Tibial nerve (tissue), 4 donors: Measurements from ENCODE around the gene SHOX. TPM values are rescaled to one million over a fixed set of nuclear protein-coding genes. Genes with fewer than 3 reads are reported as not detected.

Experiments
- DNase-seq, 2 donors: peaks; one replicate each; pipeline ENCODE4 v3.0.0-alpha.2; 2019; ENCODE audit warnings: low spot score in 2 of 2
- H3K27ac ChIP-seq, 4 donors: fragments of 200-600 bp; sonication (generic) in 3 of 4; one replicate each; pipeline ENCODE4 v1.5.1; 2017 to 2019; ENCODE audit warnings: mild to moderate bottlenecking in 1 of 4
- H3K27me3 ChIP-seq, 2 donors: fragments of 200-600 bp; sonication (generic) in 1 of 2; one replicate each; pipeline versions ENCODE4 v1.5.1 to v1.6.0; 2017 to 2019
- H3K36me3 ChIP-seq, 3 donors: fragments of 200-600 bp; sonication (generic); one replicate each; pipeline ENCODE4 v1.5.1; 2018 to 2019
- H3K4me1 ChIP-seq, 4 donors: fragments of 200-600 bp; sonication (generic) in 3 of 4; one replicate each; pipeline ENCODE4 v1.5.1; 2017 to 2019
- H3K4me3 ChIP-seq, 4 donors: fragments of 200-600 bp; sonication (generic) in 3 of 4; one replicate each; pipeline ENCODE4 v1.5.1; 2017 to 2019; ENCODE audit warnings: mild to moderate bottlenecking in 1 of 4, moderate library complexity in 1 of 4
- H3K9me3 ChIP-seq, 4 donors: fragments of 200-600 bp; sonication (generic) in 3 of 4; one replicate each; pipeline ENCODE4 v1.5.1; 2017 to 2019
- EP300 ChIP-seq, 2 donors: sonication (generic); formaldehyde crosslinking; IDR thresholded peaks; one replicate each; pipeline ENCODE4 v1.6.1; 2017; ENCODE audit warnings: antibody characterized with exemption in 2 of 2, mild to moderate bottlenecking in 1 of 2
- POLR2A ChIP-seq, 2 donors: fragments of 450-650 bp; IDR thresholded peaks; one replicate each; pipeline ENCODE4 v1.6.1; 2017; ENCODE audit warnings: antibody characterized with exemption in 2 of 2, mild to moderate bottlenecking in 2 of 2, moderate library complexity in 2 of 2
- WGBS, 2 donors: methylation state at CpG; one replicate each; pipeline ENCODE4 v1.1.5; 2018; 5-methylcytosine and 5-hydroxymethylcytosine counted together
- total RNA-seq, 4 donors: library from RNA; depleted of rRNA; stranded (reverse); fragments of >200 nt; gene quantifications; one replicate each; pipeline ENCODE4 v1.1.0, GENCODE V29; 2016
- TF ChIP-seq, protein P1 (sequence below), 5 experiments: fragments of 200-600 bp in 3 of 5; fragments of 450-650 bp in 2 of 5; sonication (generic) in 3 of 5; IDR thresholded peaks; one replicate each; pipeline ENCODE4 v1.5.1; 2016 to 2019; ENCODE audit warnings: antibody characterized with exemption in 5 of 5, mild to moderate bottlenecking in 3 of 5, moderate library complexity in 2 of 5

Gene SHOX
- total RNA-seq, 4 donors from 2014 or later: 0.60 to 1.8 TPM; not detected in 2

DNA sequence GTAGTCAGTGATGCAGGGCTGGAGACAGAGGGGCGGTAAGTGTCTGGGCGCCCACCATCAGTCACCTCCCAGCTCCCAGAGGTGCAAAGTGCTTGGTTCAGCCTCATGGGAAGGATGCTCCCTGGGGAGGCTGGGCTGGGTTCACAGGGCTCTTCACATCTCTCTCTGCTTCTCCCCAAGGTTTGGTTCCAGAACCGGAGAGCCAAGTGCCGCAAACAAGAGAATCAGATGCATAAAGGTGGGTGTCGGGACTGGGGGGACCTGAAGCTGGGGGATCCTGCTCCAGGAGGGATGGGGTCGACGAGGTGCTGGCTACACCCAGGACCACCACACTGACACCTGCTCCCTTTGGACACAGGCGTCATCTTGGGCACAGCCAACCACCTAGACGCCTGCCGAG lies 10.1 kb downstream of the SHOX start:
- TF ChIP-seq, protein P1, sequence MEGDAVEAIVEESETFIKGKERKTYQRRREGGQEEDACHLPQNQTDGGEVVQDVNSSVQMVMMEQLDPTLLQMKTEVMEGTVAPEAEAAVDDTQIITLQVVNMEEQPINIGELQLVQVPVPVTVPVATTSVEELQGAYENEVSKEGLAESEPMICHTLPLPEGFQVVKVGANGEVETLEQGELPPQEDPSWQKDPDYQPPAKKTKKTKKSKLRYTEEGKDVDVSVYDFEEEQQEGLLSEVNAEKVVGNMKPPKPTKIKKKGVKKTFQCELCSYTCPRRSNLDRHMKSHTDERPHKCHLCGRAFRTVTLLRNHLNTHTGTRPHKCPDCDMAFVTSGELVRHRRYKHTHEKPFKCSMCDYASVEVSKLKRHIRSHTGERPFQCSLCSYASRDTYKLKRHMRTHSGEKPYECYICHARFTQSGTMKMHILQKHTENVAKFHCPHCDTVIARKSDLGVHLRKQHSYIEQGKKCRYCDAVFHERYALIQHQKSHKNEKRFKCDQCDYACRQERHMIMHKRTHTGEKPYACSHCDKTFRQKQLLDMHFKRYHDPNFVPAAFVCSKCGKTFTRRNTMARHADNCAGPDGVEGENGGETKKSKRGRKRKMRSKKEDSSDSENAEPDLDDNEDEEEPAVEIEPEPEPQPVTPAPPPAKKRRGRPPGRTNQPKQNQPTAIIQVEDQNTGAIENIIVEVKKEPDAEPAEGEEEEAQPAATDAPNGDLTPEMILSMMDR (IDR thresholded peaks at IDR 0.05): no peak
- TF ChIP-seq EP300 (IDR thresholded peaks at IDR 0.05) (no peak), POLR2A (IDR thresholded peaks at IDR 0.05) (no peak)
- no peak for DNase-seq
- H3K9me3 ChIP-seq: no peaks in the 10 kb centered on the region
- no peak overlapping the region for H3K27ac ChIP-seq
- WGBS, 2 donors: 18 to 28% methylated on average over 10 of the region's 10 CpGs
- H3K36me3 ChIP-seq: no peaks in the 10 kb centered on the region
- peaks cover 0 to 30% (median 0%) of the 10 kb centered on the region in 4 donors for H3K4me1 ChIP-seq
- no peak overlapping the region for H3K4me3 ChIP-seq
- H3K27me3 ChIP-seq: peaks cover 0 to 89% of the 10 kb centered on the region in 2 donors

DNA sequence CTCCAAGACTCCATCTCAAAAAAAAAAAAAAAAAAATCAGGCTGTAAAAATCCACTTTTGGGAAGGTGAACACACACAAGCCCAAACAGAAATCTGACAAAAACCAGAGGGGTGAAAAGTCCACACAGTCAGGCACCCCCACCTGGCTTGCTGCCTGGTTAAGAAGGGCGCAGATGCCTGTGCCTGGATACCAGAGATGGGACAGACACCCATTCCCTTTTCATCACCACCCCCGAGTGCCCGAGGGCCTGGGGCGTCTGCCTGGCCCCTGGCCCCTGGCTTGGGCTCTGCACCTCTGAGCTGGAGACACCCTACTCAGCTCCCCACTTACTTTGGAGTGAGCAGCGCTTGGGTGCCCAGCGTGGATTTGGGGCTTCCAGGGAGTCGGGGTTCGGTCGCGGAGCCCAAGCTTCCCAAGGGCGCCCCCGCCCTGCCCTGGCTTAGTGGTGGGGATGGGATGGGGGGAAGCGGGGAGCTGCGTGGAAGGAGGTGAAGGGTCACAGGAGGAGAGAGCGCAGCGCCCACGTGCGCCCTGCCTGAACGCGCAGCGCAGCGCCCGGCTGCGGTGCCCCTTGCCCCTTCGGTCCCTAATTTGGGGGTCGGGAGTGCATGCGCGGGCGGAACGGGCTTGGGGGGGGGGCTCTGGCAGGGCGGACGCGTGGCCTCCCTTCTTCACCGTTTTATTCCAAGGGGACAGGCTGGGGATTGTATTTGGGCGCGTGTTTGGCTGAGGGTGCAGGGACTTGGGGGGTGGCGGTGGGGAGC lies 11.3 kb downstream of the SHOX start:
- no peak overlapping the region for H3K27ac ChIP-seq
- no peaks in the 10 kb centered on the region for H3K9me3 ChIP-seq
- DNase-seq: no peak
- 22 to 27% methylated on average over 25 to 35 of the region's 37 CpGs for WGBS, 2 donors
- H3K4me3 ChIP-seq: no peak overlapping the region
- H3K36me3 ChIP-seq: no peaks in the 10 kb centered on the region
- H3K27me3 ChIP-seq: peaks cover 0 to 94% of the 10 kb centered on the region in 2 donors
- no peak for TF ChIP-seq EP300 (IDR thresholded peaks at IDR 0.05)
- peaks cover 0 to 27% (median 0%) of the 10 kb centered on the region in 4 donors for H3K4me1 ChIP-seq

DNA sequence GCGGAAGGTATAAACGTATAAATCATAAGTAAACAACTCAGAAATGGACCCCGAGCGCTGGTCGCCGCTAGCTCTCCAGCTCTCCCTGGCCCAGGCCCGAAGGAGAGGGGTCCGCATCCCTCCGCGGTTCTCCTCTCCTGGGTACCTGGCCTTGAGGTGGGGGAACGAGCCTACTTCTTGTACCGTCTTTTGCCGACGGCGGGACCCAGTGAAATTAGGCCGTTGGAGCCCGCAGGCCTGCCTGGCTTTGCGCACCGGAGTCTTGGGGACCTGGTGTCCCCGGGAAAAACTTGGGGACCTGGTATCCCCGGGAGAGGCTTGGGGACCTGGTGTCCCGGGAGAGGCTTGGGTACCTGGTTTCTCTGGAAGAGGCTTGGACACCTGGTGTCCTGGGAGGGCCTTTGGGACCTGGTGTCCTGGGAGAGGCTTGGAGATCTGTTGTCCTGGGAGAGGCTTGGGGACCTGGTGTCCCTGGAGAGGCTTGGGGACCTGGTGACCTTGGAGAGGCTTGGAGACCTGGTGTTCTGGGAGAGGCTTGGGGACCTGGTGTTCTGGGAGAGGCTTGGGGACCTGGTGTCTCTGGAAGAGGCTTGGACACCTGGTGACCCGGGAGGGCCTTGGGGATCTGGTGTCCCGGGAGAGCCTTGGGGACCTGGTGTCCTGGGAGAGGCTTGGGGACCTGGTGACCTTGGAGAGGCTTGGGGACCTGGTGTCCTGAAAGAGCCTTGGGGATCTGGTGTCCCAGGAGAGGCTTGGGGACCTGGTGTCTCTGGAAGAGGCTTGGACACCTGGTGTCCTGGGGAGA lies 12.0 kb downstream of the SHOX start:
- H3K4me3 ChIP-seq: no peak overlapping the region
- no peaks in the 10 kb centered on the region for H3K9me3 ChIP-seq
- H3K27ac ChIP-seq: no peak overlapping the region
- H3K36me3 ChIP-seq: no peaks in the 10 kb centered on the region
- H3K4me1 ChIP-seq: peaks cover 0 to 19% (median 0%) of the 10 kb centered on the region in 4 donors
- peaks cover 0 to 86% of the 10 kb centered on the region in 2 donors for H3K27me3 ChIP-seq
- TF ChIP-seq EP300 (IDR thresholded peaks at IDR 0.05) (no peak), POLR2A (IDR thresholded peaks at IDR 0.05) (no peak)
- TF ChIP-seq, protein P1 (IDR thresholded peaks at IDR 0.05): no peak
- WGBS, 2 donors: 20 to 37% methylated on average over 16 to 24 of the region's 24 CpGs
- DNase-seq: no peak

DNA sequence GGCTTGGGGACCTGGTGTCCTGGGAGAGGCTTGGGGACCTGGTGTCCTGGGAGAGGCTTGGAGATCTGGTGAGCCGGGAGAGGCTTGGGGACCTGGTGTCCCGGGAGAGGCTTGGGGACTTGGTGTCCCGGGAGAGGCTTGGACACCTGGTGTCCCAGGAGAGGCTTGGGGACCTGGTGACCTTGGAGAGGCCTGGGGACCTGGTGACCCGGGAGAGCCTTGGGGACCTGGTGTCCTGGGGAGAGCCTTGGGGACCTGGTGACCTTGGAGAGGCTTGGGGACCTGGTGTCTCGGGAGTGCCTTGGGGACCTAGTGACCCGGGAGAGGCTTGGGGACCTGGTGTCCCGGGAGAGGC lies 12.6 kb downstream of the SHOX start:
- WGBS, 2 donors: 71 to 77% methylated on average over 6 to 7 of the region's 7 CpGs

DNA sequence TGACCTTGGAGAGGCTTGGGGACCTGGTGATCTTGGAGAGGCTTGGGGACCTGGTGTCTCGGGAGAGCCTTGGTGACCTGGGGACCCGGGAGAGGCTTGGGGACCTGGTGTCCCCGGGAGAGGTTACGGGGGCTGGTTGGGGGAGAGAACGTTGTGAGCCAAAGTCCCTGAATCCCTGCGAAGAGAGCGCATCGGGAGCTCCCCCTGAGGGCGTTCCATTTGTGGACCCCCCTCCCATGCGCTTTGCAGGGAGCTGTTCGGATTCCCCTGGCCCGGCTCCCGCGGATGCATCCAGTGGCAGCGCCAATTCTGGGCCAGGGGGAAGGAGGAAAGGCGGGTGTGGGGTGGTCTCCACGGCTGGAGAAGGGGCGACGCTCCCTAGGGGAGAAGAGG lies 13.3 kb downstream of the SHOX start:
- no peak for DNase-seq
- peaks cover 0 to 73% of the 10 kb centered on the region in 2 donors for H3K27me3 ChIP-seq
- WGBS, 2 donors: 4 to 5% methylated on average over 17 to 19 of the region's 19 CpGs

More for the DNA sequence above, 12.6 kb downstream of the SHOX start:
- Histone ChIP-seq H3K27ac (no peak overlapping the region), H3K9me3 (no peaks in the 10 kb centered on the region), H3K27me3 (peaks cover 0 to 80% of the 10 kb centered on the region in 2 donors), H3K4me3 (no peak overlapping the region), H3K4me1 (peaks cover 0 to 13% (median 0%) of the 10 kb centered on the region in 4 donors), H3K36me3 (no peaks in the 10 kb centered on the region)
- TF ChIP-seq, protein P1 (IDR thresholded peaks at IDR 0.05): no peak
- TF ChIP-seq POLR2A (IDR thresholded peaks at IDR 0.05) (no peak), EP300 (IDR thresholded peaks at IDR 0.05) (no peak)
- DNase-seq: no peak

More for the DNA sequence above, 13.3 kb downstream of the SHOX start:
- Histone ChIP-seq H3K36me3 (no peaks in the 10 kb centered on the region), H3K27ac (no peak overlapping the region), H3K4me3 (no peak overlapping the region), H3K9me3 (no peaks in the 10 kb centered on the region), H3K4me1 (peaks cover 0 to 13% (median 0%) of the 10 kb centered on the region in 4 donors)
- TF ChIP-seq POLR2A (IDR thresholded peaks at IDR 0.05) (no peak), EP300 (IDR thresholded peaks at IDR 0.05) (no peak)
- TF ChIP-seq, protein P1 (IDR thresholded peaks at IDR 0.05): no peak
